ENCODE data around the gene CDC25B. TPM values are rescaled to one million over a fixed set of nuclear protein-coding genes. Genes with fewer than 3 reads are reported as not detected.

The CDC25B gene
- total and polyA plus RNA-seq, 10 of the 15 experiments (the other 5 are each of a cell fraction or from before 2014, with no cell fraction given), result 4.6 to 58.8 (median 24.6) TPM

- peaks cover 23 to 28% of the 10 kb centered on the region in 2 experiments for H3K36me3 ChIP-seq (ENCODE audit: control insufficient read depth in 2 of 2, insufficient read depth in 2 of 2, low read length in 1 of 2)
Observed at GRCh38 chr20:3800878-3801260, 4.8 kb downstream of the CDC25B start.

More at GRCh38 chr20:3800878-3801260, 4.8 kb downstream of the CDC25B start:
- WGBS (ENCODE audit: insufficient coverage, insufficient replicate concordance, low lambda C conversion rate, missing lambda C conversion rate), result 96% methylated on average over 8 of the region's 8 CpGs
- FAIRE-seq, result no peak
- no peak for ATAC-seq
- DNase-seq (ENCODE audit: low read depth, low spot score), result no peak
- H3K27ac ChIP-seq (ENCODE audit: control insufficient read depth, insufficient read depth), result no peak overlapping the region
- peaks cover 41% of the 10 kb centered on the region for H3K4me1 ChIP-seq (ENCODE audit: control insufficient read depth, insufficient read depth, low read length)
- ChIA-PET RAD21 (ENCODE audit: unreplicated experiment) (no interaction called here), SMC1A (ENCODE audit: uncharacterized antibody, unreplicated experiment) (interaction anchor here (0.8 to 2.3 kb wide), 4 partner anchors 12 to 42 kb away, joined by 3 to 6 read pairs (median 6); no protein-coding TSS in a partner anchor), POLR2A (interaction anchor here (0.5 to 1.3 kb wide), 4 partner anchors 8 to 33 kb away, joined by 3 to 6 read pairs (median 3); partner anchors contain the start of genes ADISSP and AP5S1), CTCF (interaction anchor here (0.6 to 3.8 kb wide), 2 partner anchors 18 to 53 kb away, joined by 3 to 33 read pairs; partner anchors contain the start of gene AP5S1)
- H4K20me1 ChIP-seq (ENCODE audit: control insufficient read depth, insufficient read depth), result no peaks in the 10 kb centered on the region
- H3K27me3 ChIP-seq (replicated peaks in 1 of 2; ENCODE audit: control insufficient read depth in 2 of 2, insufficient read depth in 2 of 2, low read length in 1 of 2), result no peaks in the 10 kb centered on the region
- H3K4me2 ChIP-seq (ENCODE audit: control insufficient read depth, insufficient read depth), result no peak overlapping the region
- H3K9ac ChIP-seq (ENCODE audit: control insufficient read depth, insufficient read depth, low read length), result no peak overlapping the region
- intact Hi-C loops (cut with micrococcal nuclease; ENCODE audit: unreplicated experiment) (no loop called here), in situ Hi-C loops (cut with MboI) (no loop called here)
- TF ChIP-seq E2F4 (IDR thresholded peaks at IDR 0.05; ENCODE audit: low read depth, low read length) (no peak), ELK1 (IDR thresholded peaks at IDR 0.05; ENCODE audit: low read depth, low read length) (no peak), SUPT20H (IDR thresholded peaks at IDR 0.05; ENCODE audit: borderline replicate concordance, control insufficient read depth, low read depth, low read length) (no peak), ZNF207 (IDR thresholded peaks at IDR 0.05; ENCODE audit: borderline replicate concordance) (no peak), CBX3 (IDR thresholded peaks at IDR 0.05; ENCODE audit: borderline replicate concordance, low read depth) (no peak), ZNF24 (IDR thresholded peaks at IDR 0.05) (no peak), SPI1 (IDR thresholded peaks at IDR 0.05; ENCODE audit: borderline replicate concordance, insufficient read depth, low read depth, low read length) (no peak), HDAC6 (IDR thresholded peaks at IDR 0.05; ENCODE audit: unreplicated experiment) (no peak), CHD1 (IDR thresholded peaks at IDR 0.05; ENCODE audit: low read depth, low read length) (no peak)
- no peak overlapping the region for H3K4me3 ChIP-seq
- BruUV-seq (replicated peaks), result no TSS peak
- H3K9me3 ChIP-seq (replicated peaks; ENCODE audit: control insufficient read depth, insufficient read depth, low read length), result no peaks in the 10 kb centered on the region
- peaks cover 18% of the 10 kb centered on the region for H3K79me2 ChIP-seq (ENCODE audit: control insufficient read depth, insufficient read depth, low read length)
- no peak overlapping the region for H2AFZ ChIP-seq (ENCODE audit: control insufficient read depth, low read depth, low read length)

All from GM12878 (cell line).